Measurements from ENCODE around the gene FAM174B.

- TF ChIP-seq CTCF (IDR thresholded peaks at IDR 0.05) = no peak
- TF ChIP-seq POLR2A (IDR thresholded peaks at IDR 0.05) = no peak
These were observed 3.5 kb downstream of the FAM174B start for GRCh38 chr15:92651877-92652575.
